Activated CD4-positive, alpha-beta T cell treated with anti-CD3 and anti-CD28 coated beads for 1 hour (primary cell): ENCODE data around the gene FBRSL1.
"Not testable (repeated sequence)": the region's sequence is repeated elsewhere in the genome, so short reads cannot be mapped to it uniquely, and the experiment has no call there.

ENCODE experiments used
- DNase-seq: peaks from one replicate; pipeline ENCODE4 v3.0.0-alpha.2; 2020

The FBRSL1 gene

GRCh38 chr12:132454193-132454932 lies 35.6 kb upstream of the FBRSL1 start:
- no peak for DNase-seq

- DNase-seq, result no peak
Measured at GRCh38 chr12:132454933-132455418, 35.0 kb upstream of the FBRSL1 start.

GRCh38 chr12:132455565-132455964 lies 34.4 kb upstream of the FBRSL1 start:
- no peak for DNase-seq

- DNase-seq, result no peak
Measured at GRCh38 chr12:132456186-132456943, 33.6 kb upstream of the FBRSL1 start.

GRCh38 chr12:132456944-132457495 lies 32.9 kb upstream of the FBRSL1 start:
- DNase-seq, result no peak

GRCh38 chr12:132458441-132458840 lies 31.5 kb upstream of the FBRSL1 start:
- no peak for DNase-seq

GRCh38 chr12:132458846-132459641 lies 30.9 kb upstream of the FBRSL1 start:
- no peak for DNase-seq

GRCh38 chr12:132460571-132460970 lies 29.4 kb upstream of the FBRSL1 start:
- DNase-seq, result no peak

- no peak for DNase-seq
Measured at GRCh38 chr12:132461526-132461925, 28.4 kb upstream of the FBRSL1 start.

GRCh38 chr12:132462788-132463187 lies 27.2 kb upstream of the FBRSL1 start:
- DNase-seq, result no peak

GRCh38 chr12:132463284-132463924 lies 26.5 kb upstream of the FBRSL1 start:
- DNase-seq, result not testable (repeated sequence)

- not testable (repeated sequence) for DNase-seq
Measured at GRCh38 chr12:132464304-132464703, 25.6 kb upstream of the FBRSL1 start.

GRCh38 chr12:132464820-132465219 lies 25.1 kb upstream of the FBRSL1 start:
- DNase-seq, result no peak

- DNase-seq, result no peak
Measured at GRCh38 chr12:132465269-132466190, 24.4 kb upstream of the FBRSL1 start.

- no peak for DNase-seq
Measured at GRCh38 chr12:132466241-132467201, 23.4 kb upstream of the FBRSL1 start.

GRCh38 chr12:132467511-132467910 lies 22.4 kb upstream of the FBRSL1 start:
- no peak for DNase-seq

GRCh38 chr12:132469423-132469822 lies 20.5 kb upstream of the FBRSL1 start:
- no peak for DNase-seq

- no peak for DNase-seq
Measured at GRCh38 chr12:132470397-132470796, 19.6 kb upstream of the FBRSL1 start.

- DNase-seq, result no peak
Measured at GRCh38 chr12:132471011-132471857, 18.7 kb upstream of the FBRSL1 start.
